Measurements from ENCODE around the gene ZDHHC12.

The ZDHHC12 gene

DNA sequence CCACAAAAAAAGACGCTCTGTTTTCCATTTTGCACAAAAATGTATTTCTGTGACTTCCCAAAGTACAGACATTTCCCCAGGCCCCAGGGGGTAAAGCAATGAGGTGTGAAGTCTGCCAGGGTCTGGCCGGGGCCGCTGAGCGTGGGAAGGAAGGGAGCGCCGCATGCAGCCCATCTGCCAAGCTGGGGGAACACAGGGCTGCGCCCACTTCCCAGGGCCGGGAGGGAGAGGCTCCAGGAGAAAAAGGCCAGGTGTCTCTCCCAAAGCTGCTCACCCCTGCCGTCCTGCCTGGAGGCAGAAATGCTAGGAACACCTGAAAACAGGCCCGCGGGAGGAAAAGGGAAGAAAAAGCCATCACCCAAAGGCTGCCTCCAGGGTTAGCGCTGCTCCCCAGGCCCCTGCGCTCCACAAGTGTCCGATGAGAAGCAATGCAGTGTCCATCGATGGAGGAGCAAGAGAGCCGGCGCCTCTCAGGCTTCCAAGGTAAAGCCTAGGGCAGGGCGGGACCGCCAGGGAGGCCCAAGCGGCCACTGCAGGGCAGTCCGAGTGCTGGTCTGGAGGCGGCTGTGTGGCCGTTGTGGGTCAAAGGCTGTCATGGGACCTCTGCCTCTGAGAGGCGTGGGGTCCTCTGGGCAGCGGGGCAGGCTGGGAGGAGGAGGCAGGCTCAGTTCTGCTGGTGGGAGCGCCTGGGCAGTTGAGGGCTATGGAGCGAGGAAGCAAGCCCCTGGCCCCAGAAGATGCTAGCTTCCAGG is 6.0 kb upstream of the ZDHHC12 start:
- H3K9me3 ChIP-seq (ENCODE audit: control insufficient read depth, insufficient read depth, low read length) = no peaks in the 10 kb centered on the region
- no peak overlapping the region for H3K27ac ChIP-seq (ENCODE audit: low read depth, low read length)
- peaks cover 2% of the 10 kb centered on the region; the same call in 1 of the 2 replicates for H3K36me3 ChIP-seq (ENCODE audit: control insufficient read depth, insufficient read depth, low read length)
- H3K27me3 ChIP-seq (ENCODE audit: control insufficient read depth, insufficient read depth, low read length) = no peaks in the 10 kb centered on the region
- H3K4me3 ChIP-seq (ENCODE audit: low read depth, low read length) = no peak overlapping the region
- H3K4me1 ChIP-seq (ENCODE audit: control insufficient read depth, insufficient read depth, low read length) = 0 out of 2 replicates have a peak, but pooled peaks cover 2% of the 10 kb centered on the region
- H3K9ac ChIP-seq (ENCODE audit: low read depth, low read length) = no peak overlapping the region

DNA sequence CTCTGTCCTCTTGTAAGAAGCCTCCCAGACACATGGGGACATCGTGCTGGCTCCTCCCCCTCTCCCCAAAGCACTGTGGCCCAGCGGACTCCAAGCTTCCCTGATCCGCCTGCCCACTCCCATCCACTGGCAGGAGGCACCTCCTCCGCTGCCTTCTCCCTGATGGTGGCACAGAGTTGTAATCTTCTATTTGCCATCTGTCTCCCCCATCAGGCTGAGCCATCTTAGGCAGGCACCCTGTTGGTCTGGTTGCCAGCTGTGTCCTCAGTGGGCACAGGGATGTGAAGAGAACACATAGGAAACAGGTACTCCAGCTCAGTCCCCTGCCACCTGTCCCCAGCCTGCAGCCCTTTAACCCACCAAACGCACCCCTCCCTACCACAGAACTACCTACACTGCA is 5.4 kb upstream of the ZDHHC12 start:
- no peaks in the 10 kb centered on the region for H3K9me3 ChIP-seq (ENCODE audit: control insufficient read depth, insufficient read depth, low read length)
- no peaks in the 10 kb centered on the region; the same call in 1 of the 2 replicates for H3K36me3 ChIP-seq (ENCODE audit: control insufficient read depth, insufficient read depth, low read length)
- H3K9ac ChIP-seq (ENCODE audit: low read depth, low read length) = no peak overlapping the region
- H3K27ac ChIP-seq (ENCODE audit: low read depth, low read length) = no peak overlapping the region
- 0 out of 2 replicates have a peak, but pooled peaks cover 2% of the 10 kb centered on the region for H3K4me1 ChIP-seq (ENCODE audit: control insufficient read depth, insufficient read depth, low read length)
- H3K4me3 ChIP-seq (ENCODE audit: low read depth, low read length) = no peak overlapping the region
- no peaks in the 10 kb centered on the region for H3K27me3 ChIP-seq (ENCODE audit: control insufficient read depth, insufficient read depth, low read length)

GRCh38 chr9:128728298-128728697 is 4.4 kb upstream of the ZDHHC12 start:
- Histone ChIP-seq H3K36me3 (ENCODE audit: control insufficient read depth, insufficient read depth, low read length) (no peaks in the 10 kb centered on the region; the same call in 1 of the 2 replicates), H3K4me1 (ENCODE audit: control insufficient read depth, insufficient read depth, low read length) (0 out of 2 replicates have a peak, but pooled peaks cover 2% of the 10 kb centered on the region), H3K9me3 (ENCODE audit: control insufficient read depth, insufficient read depth, low read length) (no peaks in the 10 kb centered on the region), H3K4me3 (ENCODE audit: low read depth, low read length) (no peak overlapping the region), H3K9ac (ENCODE audit: low read depth, low read length) (no peak overlapping the region), H3K27ac (ENCODE audit: low read depth, low read length) (no peak overlapping the region), H3K27me3 (ENCODE audit: control insufficient read depth, insufficient read depth, low read length) (no peaks in the 10 kb centered on the region)

DNA sequence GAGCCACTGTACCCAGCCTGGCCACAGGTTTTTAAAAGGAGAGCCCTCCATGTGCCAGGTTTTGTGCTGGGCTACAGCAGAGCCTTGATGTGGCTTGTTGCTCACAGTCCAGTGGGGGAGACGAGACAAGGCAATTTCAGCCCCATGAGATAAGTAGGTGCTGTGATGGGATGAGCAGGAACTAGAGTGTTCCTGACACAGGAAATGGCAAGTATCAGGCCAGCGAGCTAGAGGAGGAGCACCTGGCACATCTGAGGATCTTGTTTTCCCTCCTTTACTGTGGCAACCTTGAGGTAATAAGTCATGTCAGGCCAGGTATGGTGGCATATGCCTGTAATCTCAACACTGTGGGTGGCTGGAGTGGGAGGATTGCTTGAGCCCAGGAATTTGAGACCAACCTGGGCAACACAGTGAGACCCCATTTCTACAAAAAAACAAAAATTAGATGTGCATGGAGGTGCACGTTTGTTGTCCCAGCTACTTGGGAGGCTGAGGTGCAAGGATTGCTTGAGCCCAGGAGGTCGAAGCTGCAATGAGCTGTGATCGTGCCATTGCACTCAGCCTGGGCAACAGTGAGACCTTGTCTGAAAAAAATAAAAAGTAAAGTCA is 3.8 kb upstream of the ZDHHC12 start:
- Histone ChIP-seq H3K4me1 (ENCODE audit: control insufficient read depth, insufficient read depth, low read length) (peaks cover 4% of the 10 kb centered on the region; the same call in 1 of the 2 replicates), H3K9ac (ENCODE audit: low read depth, low read length) (no peak overlapping the region), H3K36me3 (ENCODE audit: control insufficient read depth, insufficient read depth, low read length) (no peaks in the 10 kb centered on the region; the same call in 1 of the 2 replicates), H3K4me3 (ENCODE audit: low read depth, low read length) (no peak overlapping the region), H3K27me3 (ENCODE audit: control insufficient read depth, insufficient read depth, low read length) (no peaks in the 10 kb centered on the region), H3K27ac (ENCODE audit: low read depth, low read length) (no peak overlapping the region), H3K9me3 (ENCODE audit: control insufficient read depth, insufficient read depth, low read length) (no peaks in the 10 kb centered on the region)

- Histone ChIP-seq H3K9ac (ENCODE audit: low read depth, low read length) (no peak overlapping the region; the same call in 1 of the 2 replicates), H3K4me3 (ENCODE audit: low read depth, low read length) (peak overlapping the region; percentile 60), H3K9me3 (ENCODE audit: control insufficient read depth, insufficient read depth, low read length) (no peaks in the 10 kb centered on the region), H3K27me3 (ENCODE audit: control insufficient read depth, insufficient read depth, low read length) (no peaks in the 10 kb centered on the region), H3K36me3 (ENCODE audit: control insufficient read depth, insufficient read depth, low read length) (peaks cover 21% of the 10 kb centered on the region), H3K27ac (ENCODE audit: low read depth, low read length) (peak overlapping the region; percentile 46), H3K4me1 (ENCODE audit: control insufficient read depth, insufficient read depth, low read length) (peaks cover 4% of the 10 kb centered on the region; the same call in 1 of the 2 replicates)
Measured at GRCh38 chr9:128724744-128725211, 851 bp upstream of the ZDHHC12 start.

DNA sequence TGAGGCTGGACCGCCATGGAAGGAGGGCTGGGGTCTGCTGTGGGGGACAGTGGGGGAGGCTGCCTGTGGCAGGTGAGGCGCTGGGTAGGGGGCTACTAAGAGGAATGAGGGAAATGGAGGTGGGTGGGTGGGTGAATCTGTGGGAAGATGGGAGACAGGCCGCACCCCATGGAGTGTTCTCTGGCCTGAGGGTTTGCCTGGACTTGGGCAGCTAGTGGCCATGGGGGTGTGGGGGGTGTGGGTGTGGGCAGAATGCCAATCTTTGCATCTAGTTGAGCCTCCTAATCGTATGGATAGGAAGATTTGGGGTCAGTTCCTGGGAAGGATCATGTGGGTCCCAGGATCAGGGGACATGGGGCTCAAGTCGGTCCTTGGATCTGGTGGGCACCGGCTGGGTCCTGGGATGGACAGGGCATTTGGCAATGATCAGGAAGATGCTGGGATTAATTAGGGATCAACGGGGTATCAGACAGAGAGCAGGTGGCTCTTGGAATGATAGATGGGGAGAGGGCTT is 518 bp downstream of the ZDHHC12 start:
- H3K9me3 ChIP-seq (ENCODE audit: control insufficient read depth, insufficient read depth, low read length) = no peaks in the 10 kb centered on the region
- H3K4me3 ChIP-seq (ENCODE audit: low read depth, low read length) = peak overlapping the region; percentile 76
- H3K4me1 ChIP-seq (ENCODE audit: control insufficient read depth, insufficient read depth, low read length) = peaks cover 4% of the 10 kb centered on the region; the same call in 1 of the 2 replicates
- H3K27me3 ChIP-seq (ENCODE audit: control insufficient read depth, insufficient read depth, low read length) = no peaks in the 10 kb centered on the region
- peaks cover 22% of the 10 kb centered on the region for H3K36me3 ChIP-seq (ENCODE audit: control insufficient read depth, insufficient read depth, low read length)
- H3K9ac ChIP-seq (ENCODE audit: low read depth, low read length) = peak overlapping the region; percentile 66
- H3K27ac ChIP-seq (ENCODE audit: low read depth, low read length) = no peak overlapping the region

DNA sequence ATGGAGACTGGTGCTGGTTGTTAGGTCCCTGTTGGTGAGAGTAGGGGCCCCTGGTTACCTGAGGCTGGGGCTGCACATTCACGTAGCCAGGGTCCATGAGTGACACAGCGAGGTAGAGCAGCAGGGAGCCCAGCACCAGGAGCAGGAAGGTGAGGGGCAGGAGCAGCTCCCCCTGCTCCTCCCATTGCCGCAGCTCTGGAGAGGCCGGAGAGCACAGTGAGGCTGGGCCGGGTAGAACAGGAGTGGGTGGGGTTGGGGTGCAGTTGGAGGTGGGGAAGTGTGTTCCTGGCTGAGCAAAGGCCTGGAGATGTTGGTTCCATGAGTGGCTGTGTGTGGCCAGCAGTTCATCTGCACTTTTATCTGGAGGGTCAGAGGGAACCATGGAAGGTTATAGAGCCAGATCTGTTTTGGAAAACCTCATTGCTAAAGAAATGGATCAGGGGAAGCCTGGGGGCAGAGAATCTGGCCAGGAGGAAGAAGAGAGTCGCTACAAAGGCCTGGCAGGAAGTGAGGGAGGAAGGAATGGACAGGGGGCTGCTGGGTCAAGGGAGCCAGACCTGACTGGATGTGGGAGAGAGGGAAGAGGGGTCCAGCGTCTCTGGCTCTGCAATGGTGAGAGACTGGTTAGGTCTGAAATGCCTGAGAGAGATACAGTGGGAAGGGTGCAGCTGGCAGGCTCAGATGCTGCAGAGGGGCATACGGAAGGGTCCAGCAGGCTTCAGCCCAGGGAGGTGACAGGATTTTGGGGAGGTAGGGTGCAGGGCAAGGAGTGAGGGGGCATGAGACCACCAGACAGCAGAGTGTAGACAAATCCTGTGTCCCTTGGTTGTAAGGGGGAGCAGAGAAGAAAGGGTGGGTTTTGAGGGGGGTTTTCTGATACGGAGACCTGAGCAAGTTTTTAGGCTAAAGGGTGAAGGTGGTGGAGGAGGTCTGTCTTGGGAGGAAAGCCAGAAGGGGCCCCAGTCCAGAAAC is 1.3 kb downstream of the ZDHHC12 start:
- peaks cover 4% of the 10 kb centered on the region; the same call in 1 of the 2 replicates for H3K4me1 ChIP-seq (ENCODE audit: control insufficient read depth, insufficient read depth, low read length)
- H3K36me3 ChIP-seq (ENCODE audit: control insufficient read depth, insufficient read depth, low read length) = peaks cover 22% of the 10 kb centered on the region
- no peak overlapping the region for H3K27ac ChIP-seq (ENCODE audit: low read depth, low read length)
- H3K9me3 ChIP-seq (ENCODE audit: control insufficient read depth, insufficient read depth, low read length) = no peaks in the 10 kb centered on the region
- H3K9ac ChIP-seq (ENCODE audit: low read depth, low read length) = no peak overlapping the region
- H3K4me3 ChIP-seq (ENCODE audit: low read depth, low read length) = peak overlapping the region; percentile 76
- H3K27me3 ChIP-seq (ENCODE audit: control insufficient read depth, insufficient read depth, low read length) = no peaks in the 10 kb centered on the region

GRCh38 chr9:128721487-128722010 is 2.4 kb downstream of the ZDHHC12 start:
- Histone ChIP-seq H3K4me1 (ENCODE audit: control insufficient read depth, insufficient read depth, low read length) (peaks cover 4% of the 10 kb centered on the region; the same call in 1 of the 2 replicates), H3K27ac (ENCODE audit: low read depth, low read length) (no peak overlapping the region), H3K36me3 (ENCODE audit: control insufficient read depth, insufficient read depth, low read length) (peaks cover 25% of the 10 kb centered on the region), H3K4me3 (ENCODE audit: low read depth, low read length) (no peak overlapping the region), H3K27me3 (ENCODE audit: control insufficient read depth, insufficient read depth, low read length) (no peaks in the 10 kb centered on the region), H3K9ac (ENCODE audit: low read depth, low read length) (no peak overlapping the region), H3K9me3 (ENCODE audit: control insufficient read depth, insufficient read depth, low read length) (no peaks in the 10 kb centered on the region)

- Histone ChIP-seq H3K9me3 (ENCODE audit: control insufficient read depth, insufficient read depth, low read length) (no peaks in the 10 kb centered on the region), H3K27me3 (ENCODE audit: control insufficient read depth, insufficient read depth, low read length) (no peaks in the 10 kb centered on the region), H3K27ac (ENCODE audit: low read depth, low read length) (no peak overlapping the region), H3K4me1 (ENCODE audit: control insufficient read depth, insufficient read depth, low read length) (peaks cover 4% of the 10 kb centered on the region; the same call in 1 of the 2 replicates), H3K36me3 (ENCODE audit: control insufficient read depth, insufficient read depth, low read length) (peaks cover 25% of the 10 kb centered on the region), H3K4me3 (ENCODE audit: low read depth, low read length) (no peak overlapping the region), H3K9ac (ENCODE audit: low read depth, low read length) (no peak overlapping the region)
Measured at GRCh38 chr9:128720841-128721486, 3.0 kb downstream of the ZDHHC12 start.
